NK-92 (cell line): ENCODE results near the gene PSKH1.

Experiments
- DNase-seq: peaks from one replicate; lab custom pipeline; 2025; ENCODE audit not compliant: unreplicated experiment; lab: John Stamatoyannopoulos, UW

PSKH1 gene

GRCh38 chr16:67977005-67977404 lies 84.0 kb downstream of the PSKH1 start:
- DNase-seq, result no peak

DNA sequence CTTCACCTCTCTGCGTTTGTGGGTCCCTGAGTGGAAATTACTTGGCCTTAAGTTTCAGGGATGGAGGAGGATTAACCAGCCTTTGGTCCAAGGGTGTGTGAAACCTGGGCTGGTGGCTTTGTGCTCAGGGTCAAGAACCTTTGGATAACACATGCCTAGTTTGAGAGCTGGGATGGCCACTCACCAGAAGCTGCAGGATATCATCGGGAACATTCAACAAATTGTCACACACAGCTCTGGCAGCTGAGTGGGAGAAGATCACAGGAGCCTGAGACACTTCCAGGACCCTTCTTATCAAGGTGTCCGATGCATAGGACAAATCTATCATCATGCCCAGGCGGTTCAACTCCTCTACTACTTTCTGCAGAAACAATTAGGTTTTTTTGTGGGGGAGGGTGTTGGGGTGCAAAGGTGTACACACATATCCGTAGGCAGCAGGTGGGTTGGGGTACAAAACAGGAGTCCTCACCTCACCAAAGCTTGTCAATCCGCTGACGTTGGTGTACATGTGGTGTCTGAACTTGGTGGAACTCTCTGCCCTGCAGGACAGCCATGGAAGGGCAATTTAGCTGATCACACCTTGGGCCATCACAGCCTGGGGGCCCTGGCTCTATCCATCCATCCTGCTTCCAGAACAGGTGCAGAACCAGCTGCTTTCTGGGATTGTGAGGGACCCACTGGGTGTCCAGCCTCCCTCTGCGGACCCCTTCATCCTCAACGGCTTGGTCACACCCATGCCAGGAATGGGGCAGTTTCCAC lies 84.6 kb downstream of the PSKH1 start:
- no peak for DNase-seq
